HG02981 (cell line): ENCODE measurements around the gene ZNF367.
"Not testable (repeated sequence)": the region's sequence is repeated elsewhere in the genome, so short reads cannot be mapped to it uniquely, and the experiment has no call there.

Experiments used
- ATAC-seq: cut with Tn5 transposase; IDR thresholded peaks from one replicate; pipeline ENCODE4 v1.9.1; 2021; ENCODE audit warnings: mild to moderate bottlenecking, moderate library complexity; ENCODE audit not compliant: unreplicated experiment

ZNF367 gene

DNA sequence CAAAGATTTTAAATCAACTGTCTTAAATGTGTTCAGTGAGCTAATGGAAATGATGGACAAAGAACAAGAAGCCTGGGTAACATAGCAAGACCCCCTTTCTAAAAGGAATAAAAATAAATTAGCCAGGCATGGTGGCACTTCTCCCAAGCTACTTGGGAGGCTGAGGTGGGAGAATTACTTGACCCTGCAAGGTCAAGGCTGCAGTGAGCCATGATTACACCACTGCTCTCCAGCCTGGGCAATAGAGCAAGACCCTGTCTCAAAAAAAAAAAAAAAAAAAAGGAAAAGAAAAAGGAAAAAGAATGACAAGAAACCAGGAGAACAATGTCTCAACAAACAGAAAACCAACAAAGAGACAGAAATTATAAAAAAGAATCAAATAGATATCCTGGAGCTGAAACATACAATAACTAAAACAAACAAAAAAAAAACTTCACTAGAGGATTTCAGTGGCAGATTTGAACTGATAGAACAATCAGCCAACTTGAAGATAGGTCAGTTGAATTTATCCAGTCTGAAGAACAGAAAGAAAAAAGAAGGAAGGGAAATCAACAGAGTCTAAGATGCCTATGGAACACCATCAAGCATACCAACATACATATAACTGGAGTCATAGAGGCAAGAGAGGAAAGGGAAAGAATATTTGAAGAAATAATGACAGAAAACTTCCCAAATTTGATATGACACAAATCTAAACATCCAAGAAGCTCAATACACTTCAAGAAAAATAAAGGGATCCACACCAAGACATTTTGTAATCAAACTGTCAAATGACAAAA is 17.8 kb downstream of the ZNF367 start:
- no peak for ATAC-seq

DNA sequence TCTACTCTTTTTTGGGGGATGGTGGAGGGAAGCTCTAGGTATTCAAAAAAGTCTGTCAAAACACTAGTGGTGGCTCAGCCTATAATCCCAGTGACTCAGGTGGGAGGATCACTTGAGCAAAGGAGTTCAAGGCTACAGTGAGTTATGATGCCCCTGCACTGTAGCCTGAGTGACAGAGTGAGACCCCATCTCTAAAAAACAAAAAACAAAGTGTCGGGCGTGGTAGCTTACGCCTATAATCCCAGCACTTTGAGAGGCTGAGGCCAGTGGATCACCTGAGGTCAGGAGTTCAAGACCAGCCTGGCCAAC is 18.9 kb downstream of the ZNF367 start:
- ATAC-seq: no peak

DNA sequence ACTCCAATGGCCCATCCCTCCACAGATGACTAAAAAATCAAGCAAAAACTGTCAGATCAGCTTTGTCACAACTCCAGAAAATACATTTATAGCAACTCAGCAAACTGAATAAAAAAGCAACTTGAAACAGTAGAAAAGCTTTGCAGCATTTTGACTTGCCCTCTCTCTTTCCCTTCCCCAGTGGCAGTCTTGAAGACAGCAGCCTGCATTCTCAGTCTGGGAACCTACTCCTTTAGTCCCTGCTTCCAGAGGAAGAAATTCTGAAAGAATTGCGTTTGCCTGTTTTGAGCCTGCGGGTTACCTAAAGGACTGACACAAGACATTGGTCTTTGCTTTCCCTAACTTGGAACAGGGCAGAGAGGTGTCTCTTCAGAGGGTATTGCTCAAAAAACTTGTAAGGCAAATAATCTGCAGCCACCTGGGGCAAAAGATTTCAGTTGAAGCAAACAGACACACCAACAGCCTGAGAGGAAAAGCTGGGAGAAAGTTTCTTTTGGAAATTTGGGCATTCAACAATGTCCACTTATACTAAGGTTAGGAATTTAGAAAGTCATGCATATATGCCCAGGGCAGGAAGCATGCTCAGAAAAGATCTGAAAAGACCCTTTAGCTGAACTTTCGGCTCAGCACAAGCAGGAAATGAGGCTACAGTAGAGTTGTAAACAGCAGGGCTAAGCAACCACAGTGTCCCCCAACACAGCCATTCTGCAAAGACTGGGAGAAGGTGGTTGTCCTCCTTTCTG is 19.4 kb downstream of the ZNF367 start:
- ATAC-seq: no peak

- ATAC-seq: no peak
Observed at GRCh38 chr9:96395964-96396363, 22.2 kb downstream of the ZNF367 start.

GRCh38 chr9:96394832-96395496 is 23.2 kb downstream of the ZNF367 start:
- ATAC-seq: no peak

DNA sequence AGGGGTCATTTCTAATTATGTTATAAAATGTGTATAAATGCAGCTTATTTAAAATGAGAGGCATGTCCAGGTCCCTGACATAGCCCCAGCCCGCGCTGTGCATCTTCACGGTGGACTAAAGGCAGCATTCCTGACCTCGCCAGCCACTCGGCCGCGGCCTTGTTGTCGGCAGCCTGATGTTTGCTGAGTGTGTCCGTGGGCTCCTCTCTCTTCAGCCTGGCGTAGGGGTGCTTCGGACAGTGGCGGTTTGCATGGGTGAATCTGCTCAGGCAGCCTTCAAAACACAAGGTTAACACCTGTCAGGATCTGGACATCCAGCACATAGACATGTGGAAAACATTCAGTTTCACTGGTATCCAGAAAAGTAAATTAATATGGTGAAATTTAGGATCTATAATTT is 25.9 kb downstream of the ZNF367 start:
- no peak for ATAC-seq

- no peak for ATAC-seq
Observed at GRCh38 chr9:96391021-96391765, 27.0 kb downstream of the ZNF367 start.

DNA sequence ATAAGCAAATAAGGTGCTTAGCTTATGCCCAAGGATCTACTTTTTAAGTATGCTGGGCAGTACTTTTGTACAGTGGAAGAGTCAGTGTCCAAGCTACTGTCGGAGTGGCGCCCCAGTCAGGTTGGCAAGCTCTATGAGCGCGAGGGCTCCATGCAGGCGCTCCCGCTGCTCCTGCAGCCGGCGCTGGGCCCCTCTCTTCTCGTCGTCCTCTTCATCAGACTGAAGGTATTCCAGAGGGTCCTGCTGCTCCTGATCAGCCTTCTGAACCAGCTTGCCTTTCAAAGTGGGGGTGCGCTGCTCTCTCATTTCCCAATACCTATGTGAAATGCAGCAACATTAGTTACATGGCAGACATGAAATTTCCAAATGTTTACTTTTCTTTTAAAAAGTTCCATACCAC is 30.0 kb downstream of the ZNF367 start:
- no peak for ATAC-seq

DNA sequence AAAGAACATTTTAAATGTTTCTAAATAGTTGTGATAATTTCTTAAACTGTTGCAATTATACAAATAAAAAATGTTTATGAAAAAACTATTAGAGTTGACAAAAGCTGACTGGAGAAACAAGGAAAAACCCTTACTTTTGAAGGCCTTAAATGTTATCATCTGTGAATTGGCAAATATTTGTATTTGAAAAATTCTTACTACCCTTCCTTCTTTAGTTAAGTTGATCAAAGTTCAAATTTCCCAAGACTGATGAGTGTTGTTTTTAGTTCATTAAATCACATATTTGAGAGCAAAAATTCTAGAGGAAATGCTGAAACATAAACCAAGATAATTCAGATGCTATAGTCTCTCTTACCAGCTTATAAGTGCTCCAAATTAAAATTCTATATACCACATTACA is 32.0 kb downstream of the ZNF367 start:
- ATAC-seq: no peak

- no peak for ATAC-seq
Observed at GRCh38 chr9:96383165-96383942, 34.8 kb downstream of the ZNF367 start, which contains the start of gene SLC35D2. Gene SLC35D2, minus strand, starts transcription at chr9:96383711. Its CDS starts 77 bp downstream, at chr9:96383634.

DNA sequence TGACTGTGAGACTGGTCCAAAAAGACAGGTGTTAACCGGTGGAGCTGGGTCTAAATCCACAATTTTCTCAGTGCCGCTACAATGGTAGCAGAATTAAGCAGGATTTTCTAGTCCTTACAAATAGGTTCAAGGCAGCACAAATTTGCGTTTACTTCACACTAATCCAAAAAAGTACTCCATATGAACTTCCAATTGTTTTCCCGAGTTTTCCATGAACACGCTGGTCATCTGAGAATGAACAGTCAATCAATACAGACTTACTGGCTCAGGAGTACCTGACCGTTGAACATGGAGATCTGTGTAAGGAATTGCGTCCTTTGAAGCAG is 35.4 kb downstream of the ZNF367 start:
- ATAC-seq: no peak

DNA sequence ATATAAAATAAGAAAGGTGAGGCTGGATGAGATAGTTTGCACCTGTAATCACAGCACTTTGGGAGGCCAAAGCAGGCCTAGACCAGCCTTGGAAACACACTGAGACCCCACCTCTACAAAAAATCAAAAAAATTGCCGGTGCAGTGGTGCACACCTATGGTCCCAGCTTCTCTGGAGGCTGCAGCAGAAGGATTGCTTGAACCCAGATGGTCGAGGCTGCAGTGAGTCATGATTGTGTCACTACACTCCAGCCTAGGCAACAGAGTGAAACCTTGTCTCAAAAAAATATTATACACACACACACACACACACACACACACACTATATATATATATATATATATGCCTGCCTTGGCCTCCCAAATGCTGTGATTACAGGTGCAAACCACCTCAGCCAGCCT is 36.0 kb downstream of the ZNF367 start:
- ATAC-seq: no peak

- ATAC-seq: no peak
Observed at GRCh38 chr9:96381696-96382095, 36.5 kb downstream of the ZNF367 start.

- no peak for ATAC-seq
Observed at GRCh38 chr9:96381125-96381524, 37.0 kb downstream of the ZNF367 start.

DNA sequence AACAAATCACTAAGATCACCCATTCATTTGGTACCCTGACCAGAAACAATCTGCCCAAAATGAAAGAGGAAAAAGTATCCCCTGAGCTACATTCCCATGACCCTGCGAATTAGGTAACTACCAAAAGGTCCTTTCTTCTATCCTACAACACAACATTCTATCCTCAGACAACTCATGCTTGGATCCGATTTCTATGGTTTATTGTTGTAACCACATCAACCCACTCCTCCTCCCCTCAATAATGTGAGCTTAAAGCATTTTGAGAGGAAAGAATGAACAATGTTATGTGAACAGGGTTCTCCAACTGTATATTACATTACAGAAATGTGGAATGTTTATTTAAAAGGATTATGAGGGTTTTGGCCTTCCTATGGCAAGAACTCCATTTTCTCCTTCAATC is 38.7 kb downstream of the ZNF367 start:
- no peak for ATAC-seq

DNA sequence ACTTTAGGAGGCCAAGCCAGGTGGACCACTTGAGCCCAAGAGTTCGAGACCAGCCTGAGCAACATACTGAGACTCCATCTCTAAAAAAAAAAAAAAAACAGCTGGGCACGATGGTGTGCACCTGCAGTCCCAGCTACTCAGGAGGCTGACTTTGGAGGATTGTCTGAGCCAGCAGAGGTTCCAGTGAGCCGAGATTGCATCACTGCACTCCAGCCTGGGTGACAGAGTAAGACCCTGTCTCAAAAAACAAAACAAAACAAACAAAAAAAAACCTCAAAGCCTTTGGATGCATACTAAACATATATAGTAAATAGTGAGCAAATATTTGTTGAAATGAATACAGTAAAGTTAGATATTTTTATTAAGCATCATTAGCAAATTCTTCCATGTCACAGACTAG is 40.0 kb downstream of the ZNF367 start:
- no peak for ATAC-seq

- no peak for ATAC-seq
Observed at GRCh38 chr9:96376891-96377874, 41.0 kb downstream of the ZNF367 start.

DNA sequence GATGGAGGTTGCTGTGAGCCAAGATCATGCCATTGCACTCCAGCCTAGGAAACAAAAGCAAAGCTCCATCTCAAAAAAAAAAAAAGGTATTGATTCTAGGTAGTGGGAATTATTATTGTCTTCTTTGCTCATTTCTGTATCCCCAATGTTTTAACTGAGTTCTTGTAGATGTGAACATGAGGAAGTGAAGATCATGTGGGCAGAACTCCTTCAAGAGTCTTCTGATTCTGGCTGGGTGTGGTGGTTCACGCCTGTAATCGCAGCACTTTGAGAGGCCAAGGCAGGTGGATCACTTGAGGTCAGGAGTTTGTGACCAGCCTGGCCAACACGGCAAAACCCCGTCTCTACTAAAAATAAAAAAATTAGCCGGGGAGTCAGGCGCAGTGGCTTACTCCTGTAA is 42.7 kb downstream of the ZNF367 start:
- not testable (repeated sequence) for ATAC-seq

DNA sequence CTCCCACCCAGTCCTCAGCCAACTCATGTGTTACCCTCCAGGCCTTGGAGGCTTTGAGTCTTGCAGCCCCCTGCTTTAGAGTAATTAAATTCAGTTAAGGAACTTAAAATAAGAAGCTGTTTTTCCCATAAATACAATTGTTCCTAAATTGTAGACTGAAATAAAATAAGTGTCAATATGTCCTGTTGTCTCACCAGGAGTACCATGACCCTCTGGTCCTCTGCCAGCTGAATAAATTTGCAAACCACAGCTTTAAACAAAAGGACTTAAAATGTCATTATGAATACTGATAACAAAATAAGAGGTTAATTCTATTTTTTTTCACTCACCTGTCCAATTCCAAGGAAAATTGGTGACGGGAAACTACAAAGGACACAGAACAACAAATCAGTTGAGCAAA is 50.2 kb downstream of the ZNF367 start:
- no peak for ATAC-seq
